ENCODE measurements around the gene STARD7.
"Not testable (repeated sequence)": the region's sequence is repeated elsewhere in the genome, so short reads cannot be mapped to it uniquely, and the experiment has no call there.

DNA sequence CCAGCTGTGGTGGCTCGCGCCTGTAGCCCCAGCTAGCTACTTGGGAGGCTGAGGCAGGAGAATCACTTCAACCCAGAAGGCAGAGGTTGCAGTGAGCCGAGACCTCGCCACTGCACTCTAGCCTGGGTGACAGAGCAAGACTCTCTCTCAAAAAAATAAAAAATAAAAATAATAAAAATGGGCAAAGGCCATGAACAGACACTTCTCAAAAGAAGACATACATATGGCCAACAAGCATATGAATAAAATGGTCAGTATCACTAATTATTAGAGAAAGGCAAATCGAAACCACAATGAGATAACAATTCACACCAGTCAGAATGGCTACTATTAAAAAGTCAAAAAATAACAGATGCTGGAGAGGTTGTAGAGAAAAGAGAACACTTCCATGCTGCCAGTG is 48.3 kb downstream of the STARD7 start:
- not testable (repeated sequence) for TF ChIP-seq POLR2A (IDR thresholded peaks at IDR 0.05)
- TF ChIP-seq, protein P1, sequence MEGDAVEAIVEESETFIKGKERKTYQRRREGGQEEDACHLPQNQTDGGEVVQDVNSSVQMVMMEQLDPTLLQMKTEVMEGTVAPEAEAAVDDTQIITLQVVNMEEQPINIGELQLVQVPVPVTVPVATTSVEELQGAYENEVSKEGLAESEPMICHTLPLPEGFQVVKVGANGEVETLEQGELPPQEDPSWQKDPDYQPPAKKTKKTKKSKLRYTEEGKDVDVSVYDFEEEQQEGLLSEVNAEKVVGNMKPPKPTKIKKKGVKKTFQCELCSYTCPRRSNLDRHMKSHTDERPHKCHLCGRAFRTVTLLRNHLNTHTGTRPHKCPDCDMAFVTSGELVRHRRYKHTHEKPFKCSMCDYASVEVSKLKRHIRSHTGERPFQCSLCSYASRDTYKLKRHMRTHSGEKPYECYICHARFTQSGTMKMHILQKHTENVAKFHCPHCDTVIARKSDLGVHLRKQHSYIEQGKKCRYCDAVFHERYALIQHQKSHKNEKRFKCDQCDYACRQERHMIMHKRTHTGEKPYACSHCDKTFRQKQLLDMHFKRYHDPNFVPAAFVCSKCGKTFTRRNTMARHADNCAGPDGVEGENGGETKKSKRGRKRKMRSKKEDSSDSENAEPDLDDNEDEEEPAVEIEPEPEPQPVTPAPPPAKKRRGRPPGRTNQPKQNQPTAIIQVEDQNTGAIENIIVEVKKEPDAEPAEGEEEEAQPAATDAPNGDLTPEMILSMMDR (IDR thresholded peaks at IDR 0.05), result not testable (repeated sequence)

Data from right lobe of liver (tissue), 4 donors.